ENCODE data around the gene BLTP2. TPM values are rescaled to one million over a fixed set of nuclear protein-coding genes. Genes with fewer than 3 reads are reported as not detected.

The BLTP2 gene
- total RNA-seq (100 to 1,000 TPM in 1 of 4 donors, 10 to 100 TPM in 3; 69.0 to 100 (median 96.0) TPM), polyA plus RNA-seq (10 to 100 TPM; 23.6 to 71.0 (median 34.5) TPM)
- long read RNA-seq, donor 1, transcript KIAA0100-210 (11 exons, 1,582 nt) = major isoform, 6 of 53 reads
- long read RNA-seq, donor 1, partial matches to known transcripts = 40 of 53 reads
- long read RNA-seq, donor 1, other reads (novel, unspliced or antisense) = 7 of 53 reads
- long read RNA-seq, donor 2, full-length matches to known transcripts = 4 of 80 reads
- long read RNA-seq, donor 2, partial matches to known transcripts = 68 of 80 reads
- long read RNA-seq, donor 2, other reads (novel, unspliced or antisense) = 8 of 80 reads

GRCh38 chr17:28644787-28645575, at the start of gene BLTP2:
BLTP2 (minus strand) TSS chr17:28645158; CDS start chr17:28645056, 102 bp downstream.
- peak; percentile 13 for TF ChIP-seq CTCF (IDR thresholded peaks at IDR 0.05)
- H3K4me3 ChIP-seq = peak within 1 kb of the TSS; percentile 87
- intact Hi-C loops (cut with DNase I) = loop anchor here in 1 of 2 donors (10.0 kb wide), 1 partner anchor 270 kb away; no protein-coding TSS in a partner anchor
- peaks cover 28% of the 10 kb centered on the region for H3K4me1 ChIP-seq
- H3K27ac ChIP-seq = peak within 1 kb of the TSS; percentile 98
- peaks cover 8 to 60% of the 10 kb centered on the region in 2 donors for H3K36me3 ChIP-seq (ENCODE audit: insufficient read depth in 1 of 2, low read depth in 1 of 2)
- H3K27me3 ChIP-seq (ENCODE audit: insufficient read depth in 3 of 3, low read length in 2 of 3) = no peaks in the 10 kb centered on the region
- no peaks in the 10 kb centered on the region for H3K9me3 ChIP-seq
- WGBS, 3 donors = 1% methylated on average over 51 to 89 of the region's 89 CpGs
- DNase-seq (peak; percentile 97 to 98), ATAC-seq (peak; percentile 96 to 99 (median 98))

GRCh38 chr17:28693869-28694268, 48.9 kb upstream of the BLTP2 start:
- H3K4me3 ChIP-seq = no peak overlapping the region
- WGBS, 3 donors = 93 to 100% (median 95%) methylated on average over 1 of the region's 1 CpG
- TF ChIP-seq CTCF (IDR thresholded peaks at IDR 0.05) = no peak
- H3K9me3 ChIP-seq = no peaks in the 10 kb centered on the region
- no peaks in the 10 kb centered on the region for H3K27me3 ChIP-seq (ENCODE audit: insufficient read depth in 3 of 3, low read length in 2 of 3)
- intact Hi-C loops (cut with DNase I) = no loop called here
- no peaks in the 10 kb centered on the region for H3K4me1 ChIP-seq
- ATAC-seq = no peak
- peaks cover 34 to 100% of the 10 kb centered on the region in 2 donors for H3K36me3 ChIP-seq (ENCODE audit: insufficient read depth in 1 of 2, low read depth in 1 of 2)
- no peak for DNase-seq
- no peak overlapping the region for H3K27ac ChIP-seq

- DNase-seq (no peak), ATAC-seq (no peak)
- Histone ChIP-seq H3K4me1 (no peaks in the 10 kb centered on the region), H3K27me3 (ENCODE audit: insufficient read depth in 3 of 3, low read length in 2 of 3) (no peaks in the 10 kb centered on the region), H3K27ac (no peak overlapping the region), H3K36me3 (ENCODE audit: insufficient read depth in 1 of 2, low read depth in 1 of 2) (peaks cover 32 to 100% of the 10 kb centered on the region in 2 donors), H3K9me3 (no peaks in the 10 kb centered on the region), H3K4me3 (no peak overlapping the region)
- intact Hi-C loops (cut with DNase I) = no loop called here
- 96 to 100% (median 97%) methylated on average over 3 of the region's 3 CpGs for WGBS, 3 donors
- no peak for TF ChIP-seq CTCF (IDR thresholded peaks at IDR 0.05)
These were observed 44.1 kb upstream of the BLTP2 start for GRCh38 chr17:28689011-28689410.

GRCh38 chr17:28688481-28688880, 43.5 kb upstream of the BLTP2 start:
- DNase-seq (no peak), ATAC-seq (no peak)
- no peaks in the 10 kb centered on the region for H3K4me1 ChIP-seq
- H3K27ac ChIP-seq = no peak overlapping the region
- no peak overlapping the region for H3K4me3 ChIP-seq
- WGBS, 3 donors = 96% methylated on average over 4 of the region's 4 CpGs
- H3K36me3 ChIP-seq (ENCODE audit: insufficient read depth in 1 of 2, low read depth in 1 of 2) = peaks cover 28 to 100% of the 10 kb centered on the region in 2 donors
- no peaks in the 10 kb centered on the region for H3K9me3 ChIP-seq
- TF ChIP-seq CTCF (IDR thresholded peaks at IDR 0.05) = no peak
- intact Hi-C loops (cut with DNase I) = no loop called here
- H3K27me3 ChIP-seq (ENCODE audit: insufficient read depth in 3 of 3, low read length in 2 of 3) = no peaks in the 10 kb centered on the region

Measured in psoas muscle (tissue), 8 donors.